ENCODE results near the gene UNC13A. TPM values are rescaled to one million over a fixed set of nuclear protein-coding genes. Genes with fewer than 3 reads are reported as not detected.

UNC13A gene
- total RNA-seq, 1 donor from 2014 or later = 0.04 TPM

GRCh38 chr19:17604372-17605025 is 83.7 kb downstream of the UNC13A start:
- no peak overlapping the region for H3K4me3 Mint-ChIP-seq
- CTCF ChIA-PET = interaction anchor here (1.1 to 1.5 kb wide), 2 partner anchors 162 to 163 kb away, joined by 3 read pairs; no protein-coding TSS in a partner anchor
- no peak for ATAC-seq (ENCODE audit: low read depth)

GRCh38 chr19:17602872-17603510 is 85.2 kb downstream of the UNC13A start:
- intact Hi-C loops (cut with micrococcal nuclease) = no loop called here
- Mint-ChIP-seq H3K27ac (no peak overlapping the region), H3K36me3 (ENCODE audit: low read depth) (no peaks in the 10 kb centered on the region), H3K9me3 (no peaks in the 10 kb centered on the region), H3K27me3 (peaks cover 30% of the 10 kb centered on the region), H3K4me1 (peaks cover 18% of the 10 kb centered on the region), H3K4me3 (no peak overlapping the region)
- CTCF ChIA-PET = no interaction called here
- TF ChIP-seq, protein P1, sequence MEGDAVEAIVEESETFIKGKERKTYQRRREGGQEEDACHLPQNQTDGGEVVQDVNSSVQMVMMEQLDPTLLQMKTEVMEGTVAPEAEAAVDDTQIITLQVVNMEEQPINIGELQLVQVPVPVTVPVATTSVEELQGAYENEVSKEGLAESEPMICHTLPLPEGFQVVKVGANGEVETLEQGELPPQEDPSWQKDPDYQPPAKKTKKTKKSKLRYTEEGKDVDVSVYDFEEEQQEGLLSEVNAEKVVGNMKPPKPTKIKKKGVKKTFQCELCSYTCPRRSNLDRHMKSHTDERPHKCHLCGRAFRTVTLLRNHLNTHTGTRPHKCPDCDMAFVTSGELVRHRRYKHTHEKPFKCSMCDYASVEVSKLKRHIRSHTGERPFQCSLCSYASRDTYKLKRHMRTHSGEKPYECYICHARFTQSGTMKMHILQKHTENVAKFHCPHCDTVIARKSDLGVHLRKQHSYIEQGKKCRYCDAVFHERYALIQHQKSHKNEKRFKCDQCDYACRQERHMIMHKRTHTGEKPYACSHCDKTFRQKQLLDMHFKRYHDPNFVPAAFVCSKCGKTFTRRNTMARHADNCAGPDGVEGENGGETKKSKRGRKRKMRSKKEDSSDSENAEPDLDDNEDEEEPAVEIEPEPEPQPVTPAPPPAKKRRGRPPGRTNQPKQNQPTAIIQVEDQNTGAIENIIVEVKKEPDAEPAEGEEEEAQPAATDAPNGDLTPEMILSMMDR (IDR thresholded peaks at IDR 0.05) = no peak
- DNase-seq (no peak), ATAC-seq (ENCODE audit: low read depth) (no peak)
- POLR2A ChIA-PET = no interaction called here

More at GRCh38 chr19:17604372-17605025, 83.7 kb downstream of the UNC13A start:
- Mint-ChIP-seq H3K27me3 (peaks cover 31% of the 10 kb centered on the region), H3K27ac (no peak overlapping the region), H3K36me3 (ENCODE audit: low read depth) (no peaks in the 10 kb centered on the region), H3K9me3 (no peaks in the 10 kb centered on the region), H3K4me1 (peaks cover 15% of the 10 kb centered on the region)
- TF ChIP-seq, protein P1 (IDR thresholded peaks at IDR 0.05) = no peak
- intact Hi-C loops (cut with micrococcal nuclease) = no loop called here
- POLR2A ChIA-PET = interaction anchor here (0.6 to 2.4 kb wide), 2 partner anchors 299 to 328 kb away, joined by 6 to 8 read pairs; partner anchors contain the start of gene CCDC124
- no peak for DNase-seq

- H3K4me3 Mint-ChIP-seq = no peak overlapping the region
- no peaks in the 10 kb centered on the region for H3K9me3 Mint-ChIP-seq
- intact Hi-C loops (cut with micrococcal nuclease) = no loop called here
- H3K27me3 Mint-ChIP-seq = peaks cover 30% of the 10 kb centered on the region
- H3K4me1 Mint-ChIP-seq = peaks cover 18% of the 10 kb centered on the region
- ChIA-PET POLR2A (no interaction called here), CTCF (no interaction called here)
- TF ChIP-seq, protein P1 (IDR thresholded peaks at IDR 0.05) = no peak
- no peaks in the 10 kb centered on the region for H3K36me3 Mint-ChIP-seq (ENCODE audit: low read depth)
- no peak for ATAC-seq (ENCODE audit: low read depth)
- H3K27ac Mint-ChIP-seq = no peak overlapping the region
- DNase-seq = no peak
Measured at GRCh38 chr19:17602217-17602616, 85.9 kb downstream of the UNC13A start.

- Mint-ChIP-seq H3K4me3 (no peak overlapping the region), H3K9me3 (no peaks in the 10 kb centered on the region), H3K36me3 (ENCODE audit: low read depth) (no peaks in the 10 kb centered on the region), H3K27ac (no peak overlapping the region), H3K4me1 (peaks cover 15% of the 10 kb centered on the region), H3K27me3 (peaks cover 30% of the 10 kb centered on the region)
- intact Hi-C loops (cut with micrococcal nuclease) = no loop called here
- CTCF ChIA-PET = no interaction called here
- POLR2A ChIA-PET = no interaction called here
- TF ChIP-seq, protein P1 (IDR thresholded peaks at IDR 0.05) = no peak
- ATAC-seq (ENCODE audit: low read depth) (no peak), DNase-seq (no peak)
Measured at GRCh38 chr19:17601683-17602082, 86.5 kb downstream of the UNC13A start.

DNA sequence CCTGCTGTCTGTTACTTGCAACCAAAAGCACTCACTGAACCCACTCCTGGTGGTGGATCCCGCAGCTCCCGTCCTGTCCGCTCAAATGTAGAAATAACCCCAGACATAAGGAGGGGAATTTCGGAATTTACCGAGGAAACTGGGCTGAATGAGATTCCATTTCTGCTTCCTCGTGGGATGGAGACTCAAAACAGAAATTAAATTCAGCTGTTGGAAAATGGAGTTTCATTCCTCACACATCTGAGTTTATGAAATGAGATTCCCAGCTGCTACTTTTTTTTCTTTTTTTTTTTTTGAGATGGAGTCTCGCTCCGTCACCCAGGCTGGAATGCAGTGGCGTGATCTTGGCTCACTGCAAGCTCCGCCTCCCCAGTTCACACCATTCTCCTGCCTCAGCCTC is 88.4 kb downstream of the UNC13A start:
- Mint-ChIP-seq H3K4me1 (peaks cover 10% of the 10 kb centered on the region), H3K27me3 (peaks cover 30% of the 10 kb centered on the region), H3K9me3 (no peaks in the 10 kb centered on the region), H3K36me3 (ENCODE audit: low read depth) (no peaks in the 10 kb centered on the region), H3K4me3 (no peak overlapping the region), H3K27ac (no peak overlapping the region)
- ATAC-seq (ENCODE audit: low read depth) = no peak
- CTCF ChIA-PET = no interaction called here
- TF ChIP-seq, protein P1 (IDR thresholded peaks at IDR 0.05) = no peak
- POLR2A ChIA-PET = interaction anchor here (0.7 kb wide), 1 partner anchor 294 kb away, joined by 3 read pairs; no protein-coding TSS in a partner anchor
- no peak for DNase-seq
- intact Hi-C loops (cut with micrococcal nuclease) = no loop called here
